GM12872 (cell line): Measurements from ENCODE around the gene HCK.

Experiments
- TF ChIP-seq, protein P1 (sequence below): IDR thresholded peaks from 3 replicates; pipeline ENCODE4 v1.5.1; 2011; ENCODE audit warnings: low read depth, mild to moderate bottlenecking, low read length, moderate library complexity; ENCODE audit not compliant: insufficient read depth

HCK gene

DNA sequence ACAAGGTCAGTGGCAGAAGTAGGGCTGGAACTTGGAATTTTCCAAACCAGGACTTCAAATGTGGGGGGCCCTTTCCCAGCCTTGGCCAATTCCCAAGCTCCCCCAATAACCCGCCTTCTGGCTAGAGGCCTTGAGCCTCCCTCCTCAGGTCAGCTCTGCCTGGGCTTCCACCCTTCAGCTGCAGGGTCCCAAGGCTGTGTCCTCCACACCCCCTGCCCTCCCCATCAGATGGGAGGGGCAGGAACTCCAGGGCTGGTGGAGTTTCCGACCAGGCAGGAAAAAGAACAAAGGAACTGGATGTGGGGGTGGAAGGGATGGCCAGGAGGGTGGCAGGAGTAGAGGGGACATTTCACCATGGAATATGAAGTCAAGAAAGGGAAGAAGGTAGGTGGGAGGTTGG, 41.9 kb upstream of the HCK start, which contains the start of gene CCM2L:
Gene CCM2L (plus strand): TSS at position 338 of the 400 bp plus-strand sequence. CDS start 17 bp downstream, at position 355.
- TF ChIP-seq, protein P1, sequence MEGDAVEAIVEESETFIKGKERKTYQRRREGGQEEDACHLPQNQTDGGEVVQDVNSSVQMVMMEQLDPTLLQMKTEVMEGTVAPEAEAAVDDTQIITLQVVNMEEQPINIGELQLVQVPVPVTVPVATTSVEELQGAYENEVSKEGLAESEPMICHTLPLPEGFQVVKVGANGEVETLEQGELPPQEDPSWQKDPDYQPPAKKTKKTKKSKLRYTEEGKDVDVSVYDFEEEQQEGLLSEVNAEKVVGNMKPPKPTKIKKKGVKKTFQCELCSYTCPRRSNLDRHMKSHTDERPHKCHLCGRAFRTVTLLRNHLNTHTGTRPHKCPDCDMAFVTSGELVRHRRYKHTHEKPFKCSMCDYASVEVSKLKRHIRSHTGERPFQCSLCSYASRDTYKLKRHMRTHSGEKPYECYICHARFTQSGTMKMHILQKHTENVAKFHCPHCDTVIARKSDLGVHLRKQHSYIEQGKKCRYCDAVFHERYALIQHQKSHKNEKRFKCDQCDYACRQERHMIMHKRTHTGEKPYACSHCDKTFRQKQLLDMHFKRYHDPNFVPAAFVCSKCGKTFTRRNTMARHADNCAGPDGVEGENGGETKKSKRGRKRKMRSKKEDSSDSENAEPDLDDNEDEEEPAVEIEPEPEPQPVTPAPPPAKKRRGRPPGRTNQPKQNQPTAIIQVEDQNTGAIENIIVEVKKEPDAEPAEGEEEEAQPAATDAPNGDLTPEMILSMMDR: no peak

DNA sequence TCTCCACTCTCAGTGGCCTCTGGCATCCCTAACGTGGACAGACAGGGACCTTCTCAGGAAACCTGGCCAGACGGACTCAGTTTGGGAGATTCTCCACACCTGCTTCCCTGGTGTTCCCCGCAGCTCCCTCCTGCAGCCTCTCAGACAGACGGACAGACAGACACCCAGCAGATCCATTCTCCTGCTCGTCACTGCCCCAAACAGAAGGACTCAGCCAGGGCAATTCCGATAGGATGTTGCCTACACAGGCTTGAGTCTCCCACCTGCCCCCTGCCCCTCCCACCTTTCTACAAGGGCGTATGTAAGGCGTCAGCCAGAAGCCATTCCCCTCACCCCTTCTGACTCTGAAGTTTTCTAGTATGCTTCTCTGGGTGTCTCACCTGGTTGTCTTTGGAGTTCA, 41.4 kb upstream of the HCK start:
- TF ChIP-seq, protein P1: no peak

DNA sequence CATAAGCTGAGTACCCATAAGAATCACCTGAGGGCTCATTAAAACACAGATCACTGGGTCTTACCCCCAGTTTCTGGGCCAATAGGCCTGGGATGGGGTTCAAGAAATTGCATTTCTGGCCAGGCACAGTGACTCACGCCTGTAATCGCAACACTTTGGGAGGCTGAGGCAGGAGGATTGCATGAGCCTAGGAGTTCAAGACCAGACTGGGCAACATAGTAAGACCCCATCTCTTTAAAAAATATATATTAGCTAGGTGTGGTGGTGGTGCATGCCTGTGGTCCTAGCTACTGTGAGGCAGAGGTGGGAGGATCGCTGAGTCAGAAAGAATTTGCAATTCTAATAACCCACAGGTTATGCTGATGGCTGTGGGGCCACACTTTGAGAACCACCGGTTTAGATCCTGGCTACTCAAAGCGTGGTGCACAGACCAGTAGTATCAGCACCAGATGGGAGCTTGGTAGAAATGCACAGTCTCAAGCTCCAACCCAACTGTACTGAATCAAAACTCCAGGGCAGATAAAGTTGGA, 39.8 kb upstream of the HCK start:
- TF ChIP-seq, protein P1: no peak

DNA sequence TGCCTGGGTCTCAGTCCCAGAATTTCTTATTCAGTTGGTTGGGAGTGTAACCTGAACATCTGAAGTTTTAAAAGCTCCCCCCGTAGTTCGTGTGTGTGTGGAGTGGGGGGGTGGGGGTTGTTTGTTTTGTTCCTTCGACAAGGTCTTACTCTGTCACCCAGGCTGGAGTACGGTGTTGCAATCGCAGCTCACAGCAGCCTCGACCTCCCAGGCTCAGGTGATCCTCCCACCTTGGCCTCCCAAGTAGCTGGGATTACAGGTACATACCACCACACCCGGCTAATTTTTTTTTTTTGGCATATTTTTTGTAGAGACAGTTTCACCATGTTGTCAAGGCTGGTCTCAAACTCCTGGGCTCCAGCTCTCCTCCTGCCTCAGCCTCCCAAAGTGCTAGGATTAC, 38.7 kb upstream of the HCK start:
- TF ChIP-seq, protein P1: no peak

DNA sequence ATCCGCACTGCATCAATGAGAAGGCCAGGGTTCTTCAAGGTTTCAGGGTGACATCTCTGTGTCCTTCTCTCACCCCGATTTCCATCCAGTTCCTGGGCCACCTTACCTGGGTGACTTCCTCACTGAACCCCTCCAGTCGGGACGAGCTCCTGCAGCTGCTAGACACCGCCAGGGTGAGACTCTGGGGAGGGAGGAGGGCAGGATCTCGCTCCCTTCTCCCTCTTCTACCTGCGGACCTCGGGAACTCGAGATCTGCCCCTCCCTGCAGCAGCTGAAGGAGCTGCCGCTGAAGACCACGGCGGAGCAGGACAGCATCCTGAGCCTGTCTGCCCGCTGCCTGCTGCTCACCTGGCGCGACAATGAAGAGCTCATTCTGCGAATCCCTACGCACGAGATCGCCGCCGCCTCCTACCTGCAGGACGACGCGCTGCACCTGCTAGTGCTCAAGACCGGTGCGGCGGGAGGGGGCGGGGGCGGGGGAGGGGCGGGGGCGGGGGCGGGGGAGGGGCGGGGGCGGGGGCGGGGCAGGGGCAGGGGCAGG, 34.3 kb upstream of the HCK start:
- TF ChIP-seq, protein P1: peak; percentile 23; the same call in 1 of the 3 replicates

DNA sequence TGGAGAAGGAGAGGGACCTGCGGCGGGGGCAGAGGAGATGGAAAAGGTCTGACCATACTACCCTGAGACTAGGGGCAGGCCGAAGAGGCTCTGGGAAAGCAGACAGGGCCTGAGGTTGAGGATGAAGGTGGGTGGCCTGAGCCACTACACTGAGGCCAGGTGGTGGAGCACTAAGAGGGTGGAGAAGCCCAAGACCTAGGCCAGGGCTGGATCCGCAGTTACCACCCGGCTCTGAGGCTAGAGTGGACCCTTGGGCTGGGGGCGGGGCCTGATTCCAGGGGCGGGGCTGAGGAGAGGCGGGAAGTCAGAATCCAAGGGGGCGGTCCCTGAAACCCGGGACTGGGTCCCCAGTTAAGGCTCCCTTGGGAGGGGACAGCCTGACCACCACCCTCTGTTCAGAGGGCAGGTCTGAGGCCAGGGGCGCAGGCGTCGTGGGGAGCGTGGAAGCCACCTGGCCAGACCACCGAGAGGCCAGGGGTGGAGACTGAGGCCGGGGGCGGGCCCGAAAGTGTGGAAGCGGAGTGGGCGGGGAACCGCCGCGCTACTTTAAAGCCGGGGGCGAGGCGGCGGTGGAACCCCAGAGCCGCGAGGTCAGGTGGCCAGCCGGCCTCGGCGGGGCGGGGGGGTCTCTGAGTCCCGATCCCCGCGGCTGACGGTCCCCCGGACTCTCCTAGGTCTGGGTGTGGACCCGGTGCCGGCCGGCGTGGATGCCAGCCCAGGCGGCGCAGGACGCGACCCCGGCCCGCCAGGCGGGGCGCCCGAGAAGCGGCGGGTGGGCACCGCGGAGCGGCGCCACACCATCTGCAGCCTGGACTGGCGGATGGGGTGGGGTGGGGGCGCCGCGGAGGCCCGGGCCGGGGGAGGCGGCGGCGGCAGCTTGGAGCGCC, 33.5 kb upstream of the HCK start:
- TF ChIP-seq, protein P1: no peak

DNA sequence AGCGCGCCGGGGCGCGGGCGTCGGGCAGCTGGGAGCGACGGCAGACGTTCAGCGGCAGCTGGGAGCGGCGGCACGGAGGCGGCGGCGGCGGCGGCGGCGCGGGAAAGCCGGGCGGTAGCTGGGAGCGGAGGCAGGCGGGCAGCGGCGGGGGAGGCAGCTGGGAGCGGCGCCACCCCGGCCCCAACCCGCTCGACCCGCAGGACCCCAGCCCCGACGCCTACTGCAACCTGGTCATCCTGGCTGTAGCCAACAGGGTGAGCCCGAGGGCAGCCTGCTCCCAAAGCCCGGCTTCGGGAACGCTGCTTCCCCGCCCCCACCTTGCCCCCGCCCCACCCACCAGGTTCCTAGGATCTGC, 32.9 kb upstream of the HCK start:
- TF ChIP-seq, protein P1: 0 out of 3 replicates have a peak, but pooled peaks have one; percentile 21
